ENCODE results near the gene LRRC43. TPM values are rescaled to one million over a fixed set of nuclear protein-coding genes. Genes with fewer than 3 reads are reported as not detected.

LRRC43 gene
- total and polyA plus RNA-seq, 10 of the 15 experiments (the other 5 are each of a cell fraction or from before 2014, with no cell fraction given) = 0.23 TPM; not detected in 9

DNA sequence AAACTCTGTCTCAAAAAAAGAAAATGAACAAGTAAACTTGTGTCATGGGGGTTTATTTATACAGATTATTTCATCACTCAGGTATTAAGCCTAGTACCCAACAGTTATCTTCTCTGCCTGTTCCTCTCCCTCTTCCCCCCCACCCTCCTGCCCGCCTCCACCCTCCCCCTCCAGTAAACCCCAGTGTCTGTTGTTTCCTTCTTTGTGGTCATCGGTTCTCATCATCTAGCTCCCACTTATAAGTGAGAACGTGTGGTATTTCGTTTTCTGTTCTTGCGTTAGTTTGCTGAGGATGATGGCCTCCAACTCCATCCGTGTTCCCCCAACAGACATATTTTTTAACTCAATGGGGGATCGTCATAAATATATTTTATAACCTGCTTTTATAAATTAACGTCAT, 21.2 kb upstream of the LRRC43 start:
- intact Hi-C loops (cut with micrococcal nuclease; ENCODE audit: unreplicated experiment) = no loop called here
- Histone ChIP-seq H3K9ac (ENCODE audit: control insufficient read depth, insufficient read depth, low read length) (no peak overlapping the region), H3K4me1 (ENCODE audit: control insufficient read depth, insufficient read depth, low read length) (peaks cover 23% of the 10 kb centered on the region), H3K36me3 (ENCODE audit: control insufficient read depth in 2 of 2, insufficient read depth in 2 of 2, low read length in 1 of 2) (no peaks in the 10 kb centered on the region), H2AFZ (ENCODE audit: control insufficient read depth, low read depth, low read length) (no peak overlapping the region), H3K27ac (ENCODE audit: control insufficient read depth, insufficient read depth) (no peak overlapping the region), H3K9me3 (replicated peaks; ENCODE audit: control insufficient read depth, insufficient read depth, low read length) (no peaks in the 10 kb centered on the region), H3K4me2 (ENCODE audit: control insufficient read depth, insufficient read depth) (no peak overlapping the region), H3K27me3 (replicated peaks in 1 of 2; ENCODE audit: control insufficient read depth in 2 of 2, insufficient read depth in 2 of 2, low read length in 1 of 2) (no peaks in the 10 kb centered on the region), H3K4me3 (no peak overlapping the region), H4K20me1 (ENCODE audit: control insufficient read depth, insufficient read depth) (no peaks in the 10 kb centered on the region), H3K79me2 (ENCODE audit: control insufficient read depth, insufficient read depth, low read length) (no peaks in the 10 kb centered on the region)
- POLR2A ChIA-PET = no interaction called here
- CTCF ChIA-PET = no interaction called here
- no peak for ATAC-seq
- 38% methylated on average over 6 of the region's 8 CpGs for WGBS (ENCODE audit: insufficient coverage, insufficient replicate concordance, low lambda C conversion rate, missing lambda C conversion rate)
- RAD21 ChIA-PET (ENCODE audit: unreplicated experiment) = interaction anchor here (0.6 kb wide), 1 partner anchor 778 kb away, joined by 3 read pairs; no protein-coding TSS in a partner anchor
- in situ Hi-C loops (cut with MboI) = no loop called here
- BruUV-seq (replicated peaks) = no TSS peak
- SMC1A ChIA-PET (ENCODE audit: uncharacterized antibody, unreplicated experiment) = no interaction called here
- no peak for FAIRE-seq
- TF ChIP-seq MYB (IDR thresholded peaks at IDR 0.05; ENCODE audit: borderline replicate concordance, low read depth, low read length) = no peak
- TF ChIP-seq RUNX3 (IDR thresholded peaks at IDR 0.05; ENCODE audit: low read length) = peak; percentile 77
- TF ChIP-seq ATF3 (IDR thresholded peaks at IDR 0.05; ENCODE audit: borderline replicate concordance, extremely low read depth, low read depth, low read length) = no peak
- DNase-seq (ENCODE audit: low read depth, low spot score) = no peak

DNA sequence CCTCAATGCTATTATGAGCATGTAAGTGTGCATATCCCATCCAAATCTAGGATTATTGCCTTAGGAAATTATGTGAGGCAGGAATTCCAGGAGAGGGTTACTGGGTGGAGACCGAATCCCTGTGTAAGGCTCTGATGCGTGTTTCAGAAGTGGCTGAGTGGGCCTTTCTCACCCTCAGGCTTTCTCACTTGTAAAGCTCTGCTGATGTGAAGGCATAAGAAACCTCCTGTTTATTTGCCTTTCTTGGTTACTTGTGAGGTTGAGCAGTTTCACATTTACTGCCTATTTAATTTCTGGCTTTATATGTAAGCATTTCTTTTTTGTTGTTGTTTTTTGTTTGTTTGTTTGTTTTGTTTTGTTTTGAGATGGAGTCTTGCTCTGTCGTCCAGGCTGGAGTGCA, 19.9 kb upstream of the LRRC43 start:
- Histone ChIP-seq H3K4me3 (no peak overlapping the region), H3K27ac (ENCODE audit: control insufficient read depth, insufficient read depth) (no peak overlapping the region), H3K36me3 (ENCODE audit: control insufficient read depth in 2 of 2, insufficient read depth in 2 of 2, low read length in 1 of 2) (no peaks in the 10 kb centered on the region), H2AFZ (ENCODE audit: control insufficient read depth, low read depth, low read length) (no peak overlapping the region), H3K27me3 (replicated peaks in 1 of 2; ENCODE audit: control insufficient read depth in 2 of 2, insufficient read depth in 2 of 2, low read length in 1 of 2) (no peaks in the 10 kb centered on the region), H3K79me2 (ENCODE audit: control insufficient read depth, insufficient read depth, low read length) (no peaks in the 10 kb centered on the region), H3K9me3 (replicated peaks; ENCODE audit: control insufficient read depth, insufficient read depth, low read length) (no peaks in the 10 kb centered on the region), H3K4me2 (ENCODE audit: control insufficient read depth, insufficient read depth) (no peak overlapping the region), H4K20me1 (ENCODE audit: control insufficient read depth, insufficient read depth) (no peaks in the 10 kb centered on the region), H3K9ac (ENCODE audit: control insufficient read depth, insufficient read depth, low read length) (no peak overlapping the region), H3K4me1 (ENCODE audit: control insufficient read depth, insufficient read depth, low read length) (peaks cover 31% of the 10 kb centered on the region)
- TF ChIP-seq RELA (IDR thresholded peaks at IDR 0.05; ENCODE audit: borderline replicate concordance, partially characterized antibody) = no peak
- TF ChIP-seq NFXL1 (IDR thresholded peaks at IDR 0.05; ENCODE audit: borderline replicate concordance) = no peak
- TF ChIP-seq, protein P1, sequence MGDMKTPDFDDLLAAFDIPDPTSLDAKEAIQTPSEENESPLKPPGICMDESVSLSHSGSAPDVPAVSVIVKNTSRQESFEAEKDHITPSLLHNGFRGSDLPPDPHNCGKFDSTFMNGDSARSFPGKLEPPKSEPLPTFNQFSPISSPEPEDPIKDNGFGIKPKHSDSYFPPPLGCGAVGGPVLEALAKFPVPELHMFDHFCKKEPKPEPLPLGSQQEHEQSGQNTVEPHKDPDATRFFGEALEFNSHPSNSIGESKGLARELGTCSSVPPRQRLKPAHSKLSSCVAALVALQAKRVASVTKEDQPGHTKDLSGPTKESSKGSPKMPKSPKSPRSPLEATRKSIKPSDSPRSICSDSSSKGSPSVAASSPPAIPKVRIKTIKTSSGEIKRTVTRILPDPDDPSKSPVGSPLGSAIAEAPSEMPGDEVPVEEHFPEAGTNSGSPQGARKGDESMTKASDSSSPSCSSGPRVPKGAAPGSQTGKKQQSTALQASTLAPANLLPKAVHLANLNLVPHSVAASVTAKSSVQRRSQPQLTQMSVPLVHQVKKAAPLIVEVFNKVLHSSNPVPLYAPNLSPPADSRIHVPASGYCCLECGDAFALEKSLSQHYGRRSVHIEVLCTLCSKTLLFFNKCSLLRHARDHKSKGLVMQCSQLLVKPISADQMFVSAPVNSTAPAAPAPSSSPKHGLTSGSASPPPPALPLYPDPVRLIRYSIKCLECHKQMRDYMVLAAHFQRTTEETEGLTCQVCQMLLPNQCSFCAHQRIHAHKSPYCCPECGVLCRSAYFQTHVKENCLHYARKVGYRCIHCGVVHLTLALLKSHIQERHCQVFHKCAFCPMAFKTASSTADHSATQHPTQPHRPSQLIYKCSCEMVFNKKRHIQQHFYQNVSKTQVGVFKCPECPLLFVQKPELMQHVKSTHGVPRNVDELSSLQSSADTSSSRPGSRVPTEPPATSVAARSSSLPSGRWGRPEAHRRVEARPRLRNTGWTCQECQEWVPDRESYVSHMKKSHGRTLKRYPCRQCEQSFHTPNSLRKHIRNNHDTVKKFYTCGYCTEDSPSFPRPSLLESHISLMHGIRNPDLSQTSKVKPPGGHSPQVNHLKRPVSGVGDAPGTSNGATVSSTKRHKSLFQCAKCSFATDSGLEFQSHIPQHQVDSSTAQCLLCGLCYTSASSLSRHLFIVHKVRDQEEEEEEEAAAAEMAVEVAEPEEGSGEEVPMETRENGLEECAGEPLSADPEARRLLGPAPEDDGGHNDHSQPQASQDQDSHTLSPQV (IDR thresholded peaks at IDR 0.05) = no peak
- no peak for TF ChIP-seq NRF1 (conservative IDR thresholded peaks at IDR 0.05; ENCODE audit: low read depth, low read length)
- in situ Hi-C loops (cut with MboI) (no loop called here), intact Hi-C loops (cut with micrococcal nuclease; ENCODE audit: unreplicated experiment) (no loop called here)
- ChIA-PET SMC1A (ENCODE audit: uncharacterized antibody, unreplicated experiment) (no interaction called here), CTCF (interaction anchor here (0.7 to 1.2 kb wide), 3 partner anchors 27 to 40 kb away, joined by 3 to 4 read pairs (median 3); no protein-coding TSS in a partner anchor), POLR2A (no interaction called here), RAD21 (ENCODE audit: unreplicated experiment) (no interaction called here)
- 78% methylated on average over 3 of the region's 3 CpGs for WGBS (ENCODE audit: insufficient coverage, insufficient replicate concordance, low lambda C conversion rate, missing lambda C conversion rate)
- no peak for DNase-seq (ENCODE audit: low read depth, low spot score)
- no TSS peak for BruUV-seq (replicated peaks)
- no peak for FAIRE-seq
- ATAC-seq = no peak

Data from GM12878 (cell line).